Fibroblast of mammary gland (primary cell): ENCODE data around the gene SPDEF.

Experiments
- DNase-seq: peaks from one replicate; pipeline ENCODE4 v3.0.0-alpha.2; 2010; ENCODE audit warnings: low read depth
- H3K4me3 ChIP-seq: 2 replicates; pipeline ENCODE4 v1.5.1; 2011; ENCODE audit warnings: low read depth, mild to moderate bottlenecking, low read length, moderate library complexity; ENCODE audit not compliant: control insufficient read depth
- CTCF ChIP-seq: conservative IDR thresholded peaks from 2 replicates; pipeline ENCODE4 v1.5.1; 2011; ENCODE audit warnings: low read depth, low read length, inconsistent platforms; ENCODE audit not compliant: control insufficient read depth, insufficient read depth

Gene SPDEF

GRCh38 chr6:34597605-34598353 is 41.6 kb upstream of the SPDEF start:
- no peak for TF ChIP-seq CTCF
- no peak for DNase-seq
- H3K4me3 ChIP-seq: no peak overlapping the region

GRCh38 chr6:34596798-34597197 is 40.7 kb upstream of the SPDEF start:
- DNase-seq: no peak
- no peak for TF ChIP-seq CTCF
- no peak overlapping the region for H3K4me3 ChIP-seq

GRCh38 chr6:34595332-34596184 is 39.4 kb upstream of the SPDEF start:
- H3K4me3 ChIP-seq: no peak overlapping the region
- TF ChIP-seq CTCF: no peak
- DNase-seq: peak; percentile 55

GRCh38 chr6:34593701-34594100 is 37.6 kb upstream of the SPDEF start:
- no peak overlapping the region for H3K4me3 ChIP-seq
- no peak for TF ChIP-seq CTCF
- no peak for DNase-seq

- DNase-seq: no peak
- H3K4me3 ChIP-seq: no peak overlapping the region
- TF ChIP-seq CTCF: no peak
These were observed 36.3 kb upstream of the SPDEF start for GRCh38 chr6:34592208-34592952.

- no peak for TF ChIP-seq CTCF
- no peak for DNase-seq
- H3K4me3 ChIP-seq: no peak overlapping the region
These were observed 33.6 kb upstream of the SPDEF start for GRCh38 chr6:34589691-34590090.
